Measurements from ENCODE around the gene FXYD7.

- TF ChIP-seq CTCF (conservative IDR thresholded peaks at IDR 0.05 in 1 of 2, IDR thresholded peaks at IDR 0.05 in 1 of 2; ENCODE audit: low read depth in 1 of 2, low read length in 2 of 2) = no peak
- no peak for TF ChIP-seq EZH2 (IDR thresholded peaks at IDR 0.05; ENCODE audit: low read length, missing control alignments)
Measured at GRCh38 chr19:35117116-35117515, 25.9 kb upstream of the FXYD7 start.

Data from fibroblast of lung (primary cell).